Transverse colon (tissue), 4 donors: ENCODE measurements around the gene KTI12.

Experiments
- POLR2A ChIP-seq: fragments of 450-650 bp; IDR thresholded peaks from one replicate; pipeline ENCODE4 v1.6.1; 2016; ENCODE audit warnings: antibody characterized with exemption, mild to moderate bottlenecking, moderate library complexity
- POLR2AphosphoS5 ChIP-seq, 3 donors: sonication (generic); formaldehyde crosslinking; IDR thresholded peaks; one replicate each; pipeline ENCODE4 v1.6.1; 2016; ENCODE audit warnings: antibody characterized with exemption in 3 of 3
- TF ChIP-seq, protein P1 (sequence below), 5 experiments: fragments of 200-600 bp in 3 of 5; fragments of 450-650 bp in 2 of 5; sonication (generic) in 3 of 5; IDR thresholded peaks; 1 replicate in 2 of 5; 2 replicates in 3 of 5; pipeline ENCODE4 v1.5.1; 2016 to 2017; ENCODE audit warnings: antibody characterized with exemption in 5 of 5, inconsistent platforms in 3 of 5, mild to moderate bottlenecking in 2 of 5, moderate library complexity in 1 of 5

DNA sequence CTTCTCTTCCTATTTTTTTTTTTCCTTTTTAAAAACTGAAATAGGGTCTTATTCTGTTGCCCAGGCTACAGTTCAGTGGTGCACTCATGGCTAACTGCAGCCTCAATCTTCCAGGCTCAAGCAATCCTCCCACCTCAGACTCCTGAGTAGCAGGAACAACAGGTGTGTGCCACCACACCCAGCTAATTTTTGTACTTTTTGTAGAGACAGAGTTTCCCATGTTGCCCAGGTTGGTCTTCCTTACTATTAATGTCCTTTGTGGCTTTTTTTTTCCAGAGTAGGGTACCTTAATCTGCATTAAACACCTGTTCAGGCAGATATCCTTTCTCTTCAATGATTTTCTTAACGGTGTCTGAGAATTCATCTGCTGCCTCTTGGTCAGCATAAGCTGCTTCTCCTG lies 4.3 kb upstream of the KTI12 start:
- TF ChIP-seq, protein P1, sequence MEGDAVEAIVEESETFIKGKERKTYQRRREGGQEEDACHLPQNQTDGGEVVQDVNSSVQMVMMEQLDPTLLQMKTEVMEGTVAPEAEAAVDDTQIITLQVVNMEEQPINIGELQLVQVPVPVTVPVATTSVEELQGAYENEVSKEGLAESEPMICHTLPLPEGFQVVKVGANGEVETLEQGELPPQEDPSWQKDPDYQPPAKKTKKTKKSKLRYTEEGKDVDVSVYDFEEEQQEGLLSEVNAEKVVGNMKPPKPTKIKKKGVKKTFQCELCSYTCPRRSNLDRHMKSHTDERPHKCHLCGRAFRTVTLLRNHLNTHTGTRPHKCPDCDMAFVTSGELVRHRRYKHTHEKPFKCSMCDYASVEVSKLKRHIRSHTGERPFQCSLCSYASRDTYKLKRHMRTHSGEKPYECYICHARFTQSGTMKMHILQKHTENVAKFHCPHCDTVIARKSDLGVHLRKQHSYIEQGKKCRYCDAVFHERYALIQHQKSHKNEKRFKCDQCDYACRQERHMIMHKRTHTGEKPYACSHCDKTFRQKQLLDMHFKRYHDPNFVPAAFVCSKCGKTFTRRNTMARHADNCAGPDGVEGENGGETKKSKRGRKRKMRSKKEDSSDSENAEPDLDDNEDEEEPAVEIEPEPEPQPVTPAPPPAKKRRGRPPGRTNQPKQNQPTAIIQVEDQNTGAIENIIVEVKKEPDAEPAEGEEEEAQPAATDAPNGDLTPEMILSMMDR (IDR thresholded peaks at IDR 0.05), result no peak
- no peak for TF ChIP-seq POLR2AphosphoS5 (IDR thresholded peaks at IDR 0.05)
- no peak for TF ChIP-seq POLR2A
